ENCODE measurements around the gene TLL2.

GRCh38 chr10:96333101-96333500 lies 180.6 kb downstream of the TLL2 start:
- TF ChIP-seq CTCF (IDR thresholded peaks at IDR 0.05) (no peak), POLR2A (IDR thresholded peaks at IDR 0.05) (no peak)
